ENCODE data around the gene COIL.
"Not testable (repeated sequence)": the region's sequence is repeated elsewhere in the genome, so short reads cannot be mapped to it uniquely, and the experiment has no call there.

Gene COIL

DNA sequence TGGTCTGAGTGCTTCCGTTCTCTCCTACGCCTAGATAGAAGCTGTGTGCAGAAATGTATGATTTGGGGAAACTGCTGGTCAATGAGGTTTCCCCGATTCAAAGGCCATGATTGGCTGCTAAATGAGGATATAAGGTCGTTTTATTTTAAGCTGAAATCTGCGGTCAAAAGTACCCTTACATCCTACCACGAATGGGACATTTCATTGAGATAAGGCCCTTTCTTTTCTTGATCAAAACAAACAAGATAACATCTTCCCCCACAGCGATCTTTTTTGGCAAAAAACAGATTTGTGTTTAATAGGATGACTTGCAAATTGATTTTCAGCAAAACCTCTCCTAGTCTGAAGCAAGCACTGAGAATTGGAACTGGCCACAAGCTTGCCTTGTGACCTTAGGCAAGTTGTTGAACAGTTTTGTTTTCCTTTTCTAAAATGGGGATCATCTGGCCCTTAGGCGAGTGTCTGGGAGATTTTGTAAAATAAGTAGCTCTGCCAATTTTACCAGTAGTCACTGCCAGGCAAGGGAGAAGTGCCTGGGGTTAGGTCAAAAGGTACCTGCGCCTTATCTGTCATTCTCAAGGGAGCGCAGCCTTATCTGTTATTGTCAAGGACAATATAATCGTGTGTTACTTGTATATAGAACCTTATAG is 17.7 kb upstream of the COIL start:
- DNase-seq, result peak in 1 of 2 experiments; percentile 24

DNA sequence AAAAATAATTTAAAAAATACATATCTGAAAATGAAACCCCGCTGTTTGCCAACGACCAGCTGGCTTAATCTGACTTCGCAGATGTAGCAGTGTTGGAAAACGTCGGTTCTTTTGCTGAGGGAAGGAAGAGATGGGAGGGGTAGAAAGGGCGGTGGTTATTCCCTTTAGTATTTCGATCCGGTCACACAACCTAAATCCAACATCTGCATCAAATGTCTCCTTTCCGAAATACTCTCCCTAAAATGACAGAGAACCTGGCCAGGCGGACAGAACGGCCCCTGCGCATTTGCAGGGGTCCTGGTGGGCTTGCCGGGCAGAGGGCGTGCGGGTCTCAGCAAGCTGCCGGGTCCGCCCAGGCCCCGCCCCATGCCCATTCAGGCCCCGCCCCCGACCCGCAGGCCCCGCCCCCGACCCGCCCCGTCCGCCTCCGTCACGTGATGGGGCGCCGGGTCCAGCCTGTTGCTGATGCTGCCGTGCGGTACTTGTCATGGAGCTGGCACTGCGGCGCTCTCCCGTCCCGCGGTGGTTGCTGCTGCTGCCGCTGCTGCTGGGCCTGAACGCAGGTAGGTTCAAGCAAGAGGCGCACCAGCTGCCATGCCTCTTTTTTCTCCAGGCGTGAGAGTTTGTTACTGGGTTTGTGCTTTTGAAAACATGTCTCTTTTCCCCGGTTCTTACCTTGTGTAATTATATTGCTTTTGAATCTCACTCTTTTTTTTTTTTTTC is 17.0 kb upstream of the COIL start, which contains the start of gene SCPEP1:
SCPEP1 (plus strand) TSS at position 459 of the 723 bp plus-strand sequence; CDS start at position 488, 29 bp downstream.
- peak; percentile 89 to 92 for DNase-seq

DNA sequence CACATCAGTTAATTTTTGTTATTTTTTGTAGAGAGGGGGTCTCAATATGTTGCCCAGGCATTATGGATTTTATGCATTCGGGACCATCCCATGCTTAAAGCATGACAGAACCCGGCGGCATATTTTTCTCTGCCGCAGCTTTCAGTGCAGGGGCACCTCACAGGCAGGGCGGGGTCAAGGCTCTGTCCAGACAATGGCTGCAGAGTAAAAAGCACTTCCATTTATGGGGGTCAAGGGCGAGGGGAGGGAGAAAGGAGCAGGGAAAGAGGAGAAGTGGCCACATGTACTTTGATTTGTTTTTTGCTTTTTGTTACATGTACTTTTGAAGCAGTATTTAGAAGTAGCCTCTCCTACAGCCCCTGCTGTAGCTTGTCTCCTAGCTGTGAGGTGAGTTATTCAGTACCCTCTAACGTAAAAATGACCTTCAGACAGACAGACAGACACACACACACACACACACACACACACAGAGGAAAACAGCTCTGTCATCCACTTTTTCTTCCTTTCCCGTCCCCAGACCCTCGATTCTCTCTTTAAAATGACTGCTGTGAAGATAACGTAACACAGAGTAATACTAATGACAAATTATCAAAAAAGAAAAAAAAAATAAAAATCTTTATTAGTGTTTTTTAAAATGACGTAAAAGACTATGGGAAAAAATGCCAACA is 16.2 kb upstream of the COIL start:
- DNase-seq, result no peak

DNA sequence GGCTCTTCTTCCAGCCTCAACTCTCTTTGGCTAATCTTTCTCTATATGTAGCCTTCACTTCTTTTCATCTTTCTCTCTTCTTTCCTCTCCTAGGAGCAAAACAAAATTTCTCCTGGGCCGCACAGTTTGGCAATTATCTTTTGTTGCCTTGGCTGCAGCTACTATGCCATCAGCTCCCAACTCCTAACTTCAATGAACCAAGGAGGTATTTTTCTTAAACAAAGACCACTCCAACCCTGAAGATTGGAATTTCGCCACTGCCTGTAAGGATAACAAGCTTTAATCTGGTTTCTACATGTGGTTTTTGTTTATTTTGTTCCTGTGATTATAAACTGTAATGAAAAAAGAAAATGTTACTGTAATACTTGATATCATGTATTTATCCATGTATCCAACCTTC is 14.8 kb upstream of the COIL start:
- DNase-seq, result no peak

- no peak for DNase-seq
Measured at GRCh38 chr17:56974055-56974454, 13.2 kb upstream of the COIL start.

- no peak for DNase-seq
Measured at GRCh38 chr17:56973520-56973919, 12.7 kb upstream of the COIL start.

DNA sequence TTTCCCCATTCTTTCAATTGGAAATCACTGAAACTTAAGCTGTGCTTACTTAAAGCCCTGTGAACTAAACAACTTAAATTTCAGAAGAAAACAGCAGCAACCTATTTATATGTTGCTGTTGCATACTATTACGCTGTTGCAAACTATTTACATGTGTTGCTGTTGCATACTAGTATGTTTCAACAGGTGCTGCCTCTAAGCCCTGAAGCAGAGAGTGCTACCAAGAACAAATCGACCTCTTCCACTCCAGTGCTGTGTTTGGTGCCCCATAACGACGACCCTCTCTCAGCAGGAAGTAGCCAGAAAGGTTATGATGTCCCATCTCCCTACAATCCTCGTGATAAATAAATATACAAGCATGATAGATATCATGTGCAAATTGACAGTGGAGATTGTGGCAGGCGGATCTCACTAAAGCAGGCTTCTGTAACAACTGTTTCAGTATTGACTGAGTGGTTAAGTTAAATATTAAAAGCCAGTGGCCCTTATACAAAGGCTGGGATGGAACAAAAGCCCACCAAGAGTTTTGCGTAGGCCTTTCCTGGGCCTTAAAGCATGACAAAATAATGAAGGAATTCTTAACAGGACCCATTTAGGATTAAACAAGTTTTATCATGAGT is 11.4 kb upstream of the COIL start:
- no peak for DNase-seq

GRCh38 chr17:56970974-56971373 is 10.1 kb upstream of the COIL start:
- DNase-seq, result no peak

- DNase-seq, result no peak
Measured at GRCh38 chr17:56966338-56966737, 5.5 kb upstream of the COIL start.

DNA sequence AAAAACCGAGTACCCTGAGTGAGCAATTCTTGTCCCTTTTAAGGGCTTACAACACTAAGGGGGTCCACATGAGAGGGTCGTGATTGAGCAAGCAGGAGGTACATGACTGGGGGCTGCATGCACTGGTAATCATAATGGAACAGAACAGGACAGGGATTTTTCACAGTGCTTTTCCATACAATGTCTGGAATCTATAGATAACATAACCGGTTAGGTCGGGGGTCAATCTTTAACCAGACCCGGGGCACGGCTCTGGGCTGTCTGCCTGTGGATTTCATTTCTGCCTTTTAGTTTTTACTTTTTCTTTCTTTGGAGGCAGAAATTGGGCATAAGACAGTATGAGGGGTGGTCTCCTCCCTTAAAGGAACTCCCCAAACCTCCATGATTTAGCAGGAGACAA is 4.8 kb upstream of the COIL start:
- not testable (repeated sequence) for DNase-seq

GRCh38 chr17:56965241-56965640 is 4.4 kb upstream of the COIL start:
- DNase-seq, result not testable (repeated sequence)

DNA sequence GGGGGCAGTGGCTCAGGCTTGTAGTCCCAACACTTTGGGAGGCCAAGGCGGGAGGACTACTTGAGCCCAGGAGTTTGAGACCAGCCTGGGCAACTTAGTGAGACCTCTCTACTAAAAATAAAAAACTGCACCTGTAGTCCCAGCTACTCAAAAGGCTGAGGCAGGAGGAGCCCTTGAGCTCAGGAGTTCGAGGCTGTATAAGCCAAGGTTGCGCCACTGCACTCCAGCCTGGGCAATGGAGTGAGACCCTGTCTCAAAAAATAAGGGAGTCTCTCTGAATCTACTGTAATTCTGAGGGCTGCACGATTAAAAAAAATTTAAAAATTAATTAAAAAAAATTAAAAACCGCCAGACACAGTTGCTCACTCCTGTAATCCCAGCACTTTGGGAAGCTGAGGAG is 3.9 kb downstream of the COIL start:
- no peak for DNase-seq

GRCh38 chr17:56949595-56949994 is 11.3 kb downstream of the COIL start:
- no peak for DNase-seq

DNA sequence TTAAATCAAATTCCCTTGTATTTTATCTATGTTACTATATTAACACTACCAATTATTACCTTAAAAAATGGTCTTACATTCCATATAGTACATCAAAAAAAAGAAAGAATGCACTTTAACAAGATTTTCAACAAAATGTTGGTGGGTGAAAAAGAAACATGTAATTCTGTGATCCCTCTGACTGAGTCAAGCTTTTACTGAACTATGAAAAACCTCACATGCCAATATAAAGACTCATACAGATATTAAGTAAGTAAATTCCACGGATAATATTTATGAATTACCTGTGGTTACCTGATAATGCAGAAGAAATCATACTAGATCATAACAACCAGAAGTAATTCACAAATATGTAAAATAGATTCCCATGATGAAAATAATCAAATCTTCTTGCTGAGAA is 12.4 kb downstream of the COIL start:
- no peak for DNase-seq

DNA sequence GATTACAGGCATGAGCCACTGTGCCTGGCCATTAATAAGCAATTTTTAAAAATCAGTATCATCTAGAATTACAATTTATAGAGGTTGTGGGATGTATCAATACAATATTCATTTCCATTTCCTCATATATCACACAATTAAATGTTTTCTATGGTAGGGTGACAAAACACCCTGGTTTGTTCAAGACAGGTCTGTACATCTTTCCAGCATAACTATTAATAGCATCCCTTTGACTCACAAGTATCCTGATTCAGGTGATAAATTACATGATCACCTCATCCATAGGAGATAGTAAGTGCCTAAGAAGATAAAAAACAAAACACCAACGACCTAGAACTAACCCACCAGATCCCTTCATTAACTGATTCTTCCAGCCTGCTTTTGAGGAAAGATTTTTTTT is 13.1 kb downstream of the COIL start:
- no peak for DNase-seq

- DNase-seq, result no peak
Measured at GRCh38 chr17:56945938-56946505, 14.8 kb downstream of the COIL start.

DNA sequence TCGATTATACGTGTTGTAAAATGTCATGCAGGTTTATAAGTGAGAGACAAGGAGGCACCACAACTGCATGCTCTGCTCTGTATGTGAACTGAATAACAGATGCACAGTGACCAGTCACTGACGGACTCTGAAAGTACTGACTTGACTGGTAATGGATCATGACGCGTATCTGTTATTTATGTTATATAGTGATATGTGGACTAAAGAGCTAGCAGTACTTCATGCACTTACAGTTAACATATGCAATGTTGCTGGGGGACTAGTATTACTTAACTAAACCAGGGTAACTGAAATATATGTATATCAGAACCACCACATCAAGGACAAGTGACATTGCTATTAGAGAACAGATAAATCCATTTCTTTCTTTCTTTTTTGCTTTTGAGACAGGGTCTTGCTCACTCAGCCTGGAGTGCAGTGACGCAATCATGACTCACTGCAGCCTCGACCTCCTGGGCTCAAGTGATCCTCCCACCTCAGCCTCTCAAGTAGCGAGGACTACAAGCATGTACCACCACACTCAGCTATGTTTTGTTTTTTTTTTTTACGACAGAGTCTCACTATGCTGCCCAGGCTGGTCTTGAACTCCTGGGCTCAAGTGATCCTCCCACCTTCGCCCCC is 17.2 kb downstream of the COIL start:
- DNase-seq, result peak in 1 of 2 experiments; percentile 35

DNA sequence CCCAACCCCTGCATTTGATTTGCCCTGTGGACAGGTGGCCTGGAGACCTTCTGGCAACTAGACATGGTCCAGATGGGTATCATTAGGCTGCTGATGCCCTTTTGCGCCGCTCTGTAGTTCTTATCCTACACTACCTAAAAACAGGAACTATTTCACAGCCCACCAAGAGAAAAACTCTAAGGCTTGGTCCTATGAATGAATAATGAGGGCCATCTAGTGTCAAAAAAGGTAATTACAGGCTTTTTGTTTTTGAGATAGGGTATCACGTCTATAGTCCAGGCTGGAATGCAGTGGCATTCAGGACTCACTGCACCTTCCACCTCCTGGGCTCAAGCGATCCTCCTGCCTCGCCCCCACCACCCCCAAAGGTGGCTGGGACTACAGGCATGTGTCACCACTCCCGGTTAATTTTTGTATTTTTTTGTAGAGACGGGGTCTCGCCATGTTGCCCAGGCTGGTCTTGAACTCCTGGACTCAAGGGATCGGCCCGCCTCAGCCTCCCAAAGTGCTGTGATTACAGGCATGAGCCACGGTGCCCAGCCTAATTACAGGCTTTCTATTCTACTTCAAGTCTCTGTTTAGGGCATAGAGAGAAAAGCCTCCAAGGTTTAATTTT is 20.9 kb downstream of the COIL start:
- DNase-seq, result peak in 1 of 2 experiments; percentile 24

DNA sequence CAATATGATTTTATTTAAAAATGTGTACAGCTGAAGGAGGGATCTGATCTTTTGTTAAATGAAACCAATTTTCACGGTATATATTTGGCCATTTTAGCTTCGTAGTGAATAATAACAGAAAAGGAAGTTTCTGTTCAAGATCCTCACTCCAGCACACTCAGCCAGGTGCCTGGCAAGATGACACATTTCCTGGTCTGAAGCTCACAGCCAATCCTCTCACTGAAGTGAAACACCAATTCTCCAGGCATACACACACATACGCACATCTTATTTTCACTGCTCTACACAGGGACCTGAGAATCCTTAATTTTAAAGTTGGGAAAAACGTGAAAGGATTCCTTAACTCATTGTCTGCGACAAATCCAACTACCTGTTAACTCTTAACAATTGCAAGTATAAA is 22.6 kb downstream of the COIL start:
- not testable (repeated sequence) for DNase-seq

- no peak for DNase-seq
Measured at GRCh38 chr17:56937687-56938086, 23.2 kb downstream of the COIL start.

DNA sequence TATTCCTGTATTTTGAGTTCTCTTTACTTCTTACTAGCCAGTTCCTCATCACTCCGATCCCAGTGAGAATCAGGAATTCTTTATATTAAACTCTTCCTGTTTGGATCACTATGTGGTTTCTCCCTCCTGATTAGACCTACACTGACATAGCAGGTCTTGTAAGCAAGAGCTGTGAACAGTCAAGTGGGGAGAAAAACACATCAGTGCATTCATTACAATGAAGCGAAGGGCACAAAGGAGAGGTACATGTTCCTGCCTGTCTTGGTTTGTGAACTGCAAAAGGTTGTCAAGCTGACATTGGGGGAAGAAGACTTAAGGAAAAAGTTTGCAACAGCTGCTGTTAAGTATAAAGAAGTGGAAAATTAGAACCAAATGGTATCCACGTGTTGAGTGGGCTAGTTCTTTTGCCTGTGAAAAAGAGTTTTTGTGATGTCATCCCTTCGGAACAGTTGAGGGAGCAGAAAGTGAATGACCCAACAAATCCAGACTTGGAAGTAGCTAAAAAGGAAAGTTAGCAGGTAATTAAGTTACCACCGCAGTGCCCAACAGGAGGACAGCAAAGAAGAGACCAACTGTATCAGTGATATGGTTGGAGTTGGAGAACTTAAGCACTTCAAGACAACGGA is 24.0 kb downstream of the COIL start:
- DNase-seq, result no peak

- DNase-seq, result no peak
Measured at GRCh38 chr17:56935461-56935860, 25.4 kb downstream of the COIL start.

Measured in activated T-cell treated with anti-CD3 and anti-CD28 coated beads, Interleukin-2, amount 50 U/mL, for 48 hours (primary cell).